Mucosa of descending colon (tissue), 3 donors: ENCODE measurements around the gene ESR2. TPM values are rescaled to one million over a fixed set of nuclear protein-coding genes. Genes with fewer than 3 reads are reported as not detected.

ENCODE experiments used
- ATAC-seq: fragments of 200-7000 bp; cut with Tn5 transposase; one replicate; pipeline ENCODE4 v1.9.1; 2020; ENCODE audit warnings: mild to moderate bottlenecking, moderate library complexity
- DNase-seq, 3 donors: peaks; one replicate each; pipeline ENCODE4 v3.0.0-alpha.2; 2020
- H3K36me3 ChIP-seq: fragments of 200-600 bp; one replicate; pipeline ENCODE4 v1.8.0; 2021; ENCODE audit warnings: low read depth, mild to moderate bottlenecking
- H3K4me1 ChIP-seq: fragments of 200-600 bp; one replicate; pipeline ENCODE4 v1.8.0; 2021; ENCODE audit warnings: low read depth, mild to moderate bottlenecking
- H3K4me3 ChIP-seq: fragments of 200-600 bp; one replicate; pipeline ENCODE4 v1.8.0; 2021; ENCODE audit warnings: mild to moderate bottlenecking
- H3K9me3 ChIP-seq: fragments of 200-600 bp; one replicate; pipeline ENCODE4 v1.8.0; 2021; ENCODE audit warnings: mild to moderate bottlenecking
- CTCF ChIP-seq: fragments of 200-600 bp; IDR thresholded peaks from one replicate; pipeline ENCODE4 v1.8.0; 2022; ENCODE audit warnings: antibody characterized with exemption, mild to moderate bottlenecking
- intact Hi-C, 2 donors: fragments of 100-400 bp; cut with DNase I in 1 of 2; cut with micrococcal nuclease in 1 of 2; formaldehyde crosslinking; loops; one replicate each; pipeline versions ENCODE4 v1.11.0 to v1.11.1; 2022; cut with DNase I, micrococcal nuclease
- total RNA-seq, 3 donors: library from RNA; stranded (reverse); fragmentation: NEBNext Ultra II Directional in 2 of 3; extraction: Animal tissue kit (Norgen Biotek cat#: 25700) in 2 of 3; gene quantifications; one replicate each; pipeline versions ENCODE4 v1.2.1 to v1.2.4, GENCODE V29; 2021 to 2023
- donor health status: DM: no; HTN: no; CAD: no; lungs with moderate emphysema.
- donor health status: DM: no; HTN: no; CAD: no.
- donor health status: DM: no; HTN: yes; CAD: no.

Gene ESR2
- total RNA-seq, 3 donors from 2014 or later, result 0.32 to 0.60 (median 0.41) TPM

GRCh38 chr14:64260418-64260817 is 33.8 kb downstream of the ESR2 start:
- Histone ChIP-seq H3K4me1 (no peaks in the 10 kb centered on the region), H3K36me3 (no peaks in the 10 kb centered on the region), H3K9me3 (no peaks in the 10 kb centered on the region), H3K4me3 (no peak overlapping the region)
- TF ChIP-seq CTCF, result no peak
- ATAC-seq, result no peak
- intact Hi-C loops, result no loop called here
- no peak for DNase-seq

- intact Hi-C loops, result no loop called here
- no peaks in the 10 kb centered on the region for H3K36me3 ChIP-seq
- no peaks in the 10 kb centered on the region for H3K4me1 ChIP-seq
- TF ChIP-seq CTCF, result no peak
- ATAC-seq (no peak), DNase-seq (no peak)
- H3K4me3 ChIP-seq, result no peak overlapping the region
- H3K9me3 ChIP-seq, result no peaks in the 10 kb centered on the region
Observed at GRCh38 chr14:64255756-64256155, 38.4 kb downstream of the ESR2 start.

- no peaks in the 10 kb centered on the region for H3K9me3 ChIP-seq
- no peak for TF ChIP-seq CTCF
- DNase-seq, result no peak
- ATAC-seq, result no peak
- H3K36me3 ChIP-seq, result no peaks in the 10 kb centered on the region
- H3K4me3 ChIP-seq, result no peak overlapping the region
- intact Hi-C loops, result no loop called here
- H3K4me1 ChIP-seq, result no peaks in the 10 kb centered on the region
Observed at GRCh38 chr14:64253672-64254071, 40.5 kb downstream of the ESR2 start.

DNA sequence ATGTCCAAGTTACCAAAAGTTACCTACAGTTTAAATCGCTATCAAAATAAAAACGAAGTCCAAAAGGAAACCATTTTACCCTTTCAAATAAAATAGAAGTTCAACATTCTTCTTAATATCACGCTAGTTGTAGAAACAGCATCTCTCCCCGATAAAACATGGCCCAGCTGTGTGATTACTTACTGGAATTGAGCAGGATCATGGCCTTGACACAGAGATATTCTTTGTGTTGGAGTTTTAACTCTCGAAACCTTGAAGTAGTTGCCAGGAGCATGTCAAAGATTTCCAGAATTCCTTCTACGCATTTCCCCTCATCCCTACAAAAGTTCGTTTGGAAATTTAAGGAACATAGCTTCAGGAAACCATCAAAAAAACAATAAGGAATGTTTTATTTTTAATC is 44.8 kb downstream of the ESR2 start:
- Histone ChIP-seq H3K36me3 (no peaks in the 10 kb centered on the region), H3K9me3 (no peaks in the 10 kb centered on the region), H3K4me1 (no peaks in the 10 kb centered on the region), H3K4me3 (no peak overlapping the region)
- ATAC-seq (no peak), DNase-seq (no peak)
- intact Hi-C loops, result no loop called here
- TF ChIP-seq CTCF, result no peak

DNA sequence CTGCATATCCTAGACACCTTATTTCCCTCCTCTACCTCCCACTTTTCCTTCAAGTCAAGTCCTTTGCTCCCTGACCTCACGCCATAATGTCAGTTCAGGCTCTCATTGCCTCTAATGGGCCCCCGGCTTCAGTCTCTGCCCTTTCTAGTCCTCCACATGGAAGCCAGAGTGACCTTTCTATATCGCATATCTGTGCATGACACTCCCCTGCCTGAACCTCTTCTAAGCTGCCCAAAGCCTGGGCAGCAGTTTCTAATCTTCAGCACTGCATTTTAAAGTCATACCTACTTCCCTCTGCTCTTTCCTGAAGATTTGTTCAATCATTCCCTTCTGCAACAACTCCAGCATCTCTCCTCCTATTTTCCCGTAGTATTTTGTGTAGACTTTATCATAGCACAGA is 45.5 kb downstream of the ESR2 start:
- no peak for DNase-seq
- Histone ChIP-seq H3K4me1 (no peaks in the 10 kb centered on the region), H3K4me3 (no peak overlapping the region), H3K9me3 (no peaks in the 10 kb centered on the region), H3K36me3 (no peaks in the 10 kb centered on the region)
- intact Hi-C loops, result no loop called here
- ATAC-seq, result no peak
- TF ChIP-seq CTCF, result no peak

- Histone ChIP-seq H3K4me1 (no peaks in the 10 kb centered on the region), H3K4me3 (no peak overlapping the region), H3K36me3 (no peaks in the 10 kb centered on the region), H3K9me3 (no peaks in the 10 kb centered on the region)
- ATAC-seq (no peak), DNase-seq (no peak)
- intact Hi-C loops, result no loop called here
- no peak for TF ChIP-seq CTCF
Observed at GRCh38 chr14:64247195-64247594, 47.0 kb downstream of the ESR2 start.
